ENCODE measurements around the gene ESPN. TPM values are rescaled to one million over a fixed set of nuclear protein-coding genes. Genes with fewer than 3 reads are reported as not detected.

Gene ESPN
- total and polyA plus RNA-seq, 2 of the 4 experiments (the other 2 are of a cell fraction): under 0.01 to 0.02 TPM

- Histone ChIP-seq H3K4me1 (ENCODE audit: control insufficient read depth, insufficient read depth, low read length) (peaks cover 3% of the 10 kb centered on the region; the same call in 1 of the 2 replicates), H3K79me1 (ENCODE audit: low read depth in 1 of 2, low read length in 2 of 2) (no peaks in the 10 kb centered on the region), H2BK120ac (ENCODE audit: low read depth, low read length) (no peak overlapping the region), H4K5ac (ENCODE audit: low read depth, low read length) (no peak overlapping the region), H4K8ac (ENCODE audit: low read depth in 2 of 2, low read length in 2 of 2) (no peak overlapping the region), H2BK20ac (ENCODE audit: low read depth, low read length) (no peak overlapping the region), H3K27me3 (ENCODE audit: control insufficient read depth, insufficient read depth, low read length) (peaks cover 45% of the 10 kb centered on the region), H3K18ac (ENCODE audit: low read depth, low read length) (no peak overlapping the region), H3K4me3 (ENCODE audit: insufficient read depth, low read depth, low read length) (no peak overlapping the region), H2BK15ac (ENCODE audit: low read depth, low read length) (no peak overlapping the region), H3K56ac (ENCODE audit: extremely low read depth, insufficient read depth, low read length) (no peak overlapping the region), H3K14ac (replicated peaks; ENCODE audit: low read depth, low read length) (no peak overlapping the region), H2BK5ac (ENCODE audit: low read depth, low read length, poor library complexity, severe bottlenecking) (no peak overlapping the region), H3K36me3 (ENCODE audit: control insufficient read depth, insufficient read depth, low read length) (no peaks in the 10 kb centered on the region), H3K4ac (ENCODE audit: low read depth, low read length) (no peak overlapping the region), H3K23ac (ENCODE audit: low read depth, low read length) (no peak overlapping the region), H4K91ac (ENCODE audit: insufficient read depth, low read depth, low read length) (no peak overlapping the region), H4K20me1 (ENCODE audit: insufficient read depth, low read length) (no peaks in the 10 kb centered on the region; the same call in 1 of the 2 replicates), H3K4me2 (ENCODE audit: low read depth, low read length) (no peak overlapping the region), H3K27ac (ENCODE audit: insufficient read depth, low read length) (no peak overlapping the region), H3K9ac (ENCODE audit: low read depth, low read length) (no peak overlapping the region), H2AFZ (replicated peaks; ENCODE audit: low read length, poor library complexity) (no peak overlapping the region), H2AK5ac (ENCODE audit: low read depth, low read length) (no peak overlapping the region), H2AK9ac (replicated peaks; ENCODE audit: low read depth, low read length, poor library complexity) (no peak overlapping the region), H3K9me3 (ENCODE audit: control insufficient read depth, insufficient read depth, low read length) (no peaks in the 10 kb centered on the region), H3K9me1 (ENCODE audit: insufficient read depth, low read length) (no peaks in the 10 kb centered on the region)
- WGBS, 2 experiments (ENCODE audit: extremely low coverage in 2 of 2, insufficient read length in 1 of 2): 20% methylated on average over 2 of the region's 5 CpGs; no CpG with 5 or more reads in 1 of the 2 experiments
- ATAC-seq (ENCODE audit: low read depth): no peak
- in situ Hi-C loops (cut with MboI; ENCODE audit: low sequenced_read_pairs) (no loop called here), intact Hi-C loops (cut with micrococcal nuclease) (no loop called here), dilution Hi-C loops (cut with HindIII; ENCODE audit: low sequenced_read_pairs, unreplicated experiment) (no loop called here)
- TF ChIP-seq POLR2A (IDR thresholded peaks at IDR 0.05; ENCODE audit: low read depth, low read length) (no peak), CTCF (conservative IDR thresholded peaks at IDR 0.05; ENCODE audit: low read depth, low read length) (no peak), MAFK (IDR thresholded peaks at IDR 0.05; ENCODE audit: low read depth, low read length) (no peak), MAZ (IDR thresholded peaks at IDR 0.05; ENCODE audit: borderline replicate concordance, low read depth, low read length) (no peak), BHLHE40 (IDR thresholded peaks at IDR 0.05; ENCODE audit: low read depth, low read length) (no peak), CHD1 (IDR thresholded peaks at IDR 0.05; ENCODE audit: low read depth, low read length) (no peak), MXI1 (IDR thresholded peaks at IDR 0.05; ENCODE audit: borderline replicate concordance, low read depth, low read length) (no peak), RCOR1 (IDR thresholded peaks at IDR 0.05; ENCODE audit: insufficient replicate concordance, low read length) (no peak), SMC3 (IDR thresholded peaks at IDR 0.05; ENCODE audit: low read depth, low read length) (no peak), FOS (IDR thresholded peaks at IDR 0.05; ENCODE audit: low read depth, low read length) (no peak), CEBPB (IDR thresholded peaks at IDR 0.05; ENCODE audit: low read depth, low read length) (no peak), NFE2L2 (IDR thresholded peaks at IDR 0.05; ENCODE audit: low read depth, low read length) (no peak)
- TF ChIP-seq, protein P1, sequence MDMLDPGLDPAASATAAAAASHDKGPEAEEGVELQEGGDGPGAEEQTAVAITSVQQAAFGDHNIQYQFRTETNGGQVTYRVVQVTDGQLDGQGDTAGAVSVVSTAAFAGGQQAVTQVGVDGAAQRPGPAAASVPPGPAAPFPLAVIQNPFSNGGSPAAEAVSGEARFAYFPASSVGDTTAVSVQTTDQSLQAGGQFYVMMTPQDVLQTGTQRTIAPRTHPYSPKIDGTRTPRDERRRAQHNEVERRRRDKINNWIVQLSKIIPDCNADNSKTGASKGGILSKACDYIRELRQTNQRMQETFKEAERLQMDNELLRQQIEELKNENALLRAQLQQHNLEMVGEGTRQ (IDR thresholded peaks at IDR 0.05; ENCODE audit: low read depth, low read length): no peak
- POLR2A ChIA-PET (ENCODE audit: unreplicated experiment): no interaction called here
- CTCF ChIA-PET: no interaction called here
- no TSS peak for BruUV-seq (replicated peaks)
- DNase-seq: no peak
Observed at GRCh38 chr1:6434186-6434585, 9.6 kb downstream of the ESPN start.
